ENCODE results near the gene NOS3. TPM values are rescaled to one million over a fixed set of nuclear protein-coding genes. Genes with fewer than 3 reads are reported as not detected.
"Not testable (repeated sequence)": the region's sequence is repeated elsewhere in the genome, so short reads cannot be mapped to it uniquely, and the experiment has no call there.

Gene NOS3
- polyA plus RNA-seq, 1 of the 3 experiments (the other 2 are of a cell fraction): 0.41 TPM

DNA sequence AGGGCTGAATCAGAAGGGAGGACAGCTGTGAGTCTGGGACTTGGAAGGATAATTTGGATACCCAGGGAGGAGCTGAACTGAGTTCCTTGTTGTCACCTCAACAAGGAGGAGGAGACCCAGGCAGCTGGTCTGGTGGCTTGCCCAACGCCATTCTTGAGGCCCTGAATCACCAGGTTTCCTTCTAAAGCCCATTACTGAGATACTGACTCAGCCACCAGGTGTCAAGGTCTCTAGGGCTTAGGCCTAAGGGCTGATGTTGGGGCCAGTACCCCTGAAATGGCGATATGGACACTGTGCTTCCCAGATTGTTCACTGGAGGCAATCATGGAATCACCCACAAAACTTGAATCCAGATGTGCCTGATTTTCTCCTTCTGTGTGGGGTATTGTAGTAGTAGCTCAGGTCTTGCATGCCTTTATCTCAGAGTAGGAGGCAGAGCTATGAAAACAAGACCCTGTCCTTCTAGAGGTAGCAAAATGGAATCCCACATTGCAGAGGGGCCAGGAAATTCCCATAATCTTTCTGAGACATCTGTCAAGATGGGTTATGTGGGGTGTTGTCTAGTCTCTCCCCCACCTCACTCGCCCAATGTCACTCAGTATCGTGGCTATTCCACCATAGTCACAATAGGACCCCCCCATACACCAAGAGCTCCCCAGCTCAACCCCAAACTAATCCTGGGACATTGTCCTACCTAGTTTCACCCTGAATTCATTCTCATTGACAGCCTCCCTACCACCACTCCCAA, 35.3 kb downstream of the NOS3 start:
- Histone ChIP-seq H3F3A (replicated peaks; ENCODE audit: insufficient read depth) (peaks cover 5% of the 10 kb centered on the region), H3K27me3 (ENCODE audit: insufficient read depth) (peaks cover 5% of the 10 kb centered on the region; the same call in 1 of the 2 replicates), H3K4me3 (ENCODE audit: low read depth in 2 of 2, low read length in 1 of 2) (no peak overlapping the region), H3K4me2 (no peak overlapping the region), H3K4me1 (ENCODE audit: control insufficient read depth in 1 of 2, insufficient read depth in 2 of 2, low read depth in 1 of 2, low read length in 1 of 2) (peaks cover 7 to 10% of the 10 kb centered on the region in 2 experiments; a peak in 2 of 4 replicates), H3K9ac (no peak overlapping the region), H3K79me2 (ENCODE audit: insufficient read depth) (peaks cover 26% of the 10 kb centered on the region), H3K27ac (ENCODE audit: low read depth in 2 of 2, low read length in 1 of 2) (no peak overlapping the region), H3K9me2 (no peaks in the 10 kb centered on the region), H3K36me3 (replicated peaks in 1 of 2; ENCODE audit: control insufficient read depth in 1 of 2, insufficient read depth in 2 of 2, low read length in 1 of 2) (peaks cover 0 to under 1% of the 10 kb centered on the region in 2 experiments), H4K20me1 (ENCODE audit: insufficient read depth) (no peaks in the 10 kb centered on the region), H2AFZ (ENCODE audit: low read depth) (no peak overlapping the region), H3K9me3 (no peaks in the 10 kb centered on the region)
- TF ChIP-seq GABPA (IDR thresholded peaks at IDR 0.05; ENCODE audit: low read depth) (no peak), GATA2 (CRISPR knock-in tag; IDR thresholded peaks at IDR 0.05) (no peak)
- 66% methylated on average over 4 of the region's 4 CpGs for WGBS (ENCODE audit: low lambda C conversion rate)
- DNase-seq: no peak
- ChIA-PET CTCF (interaction anchor here (0.7 to 6.4 kb wide), 6 partner anchors 8 to 86 kb away, joined by 3 to 73 read pairs (median 4); no protein-coding TSS in a partner anchor), POLR2A (no interaction called here)

DNA sequence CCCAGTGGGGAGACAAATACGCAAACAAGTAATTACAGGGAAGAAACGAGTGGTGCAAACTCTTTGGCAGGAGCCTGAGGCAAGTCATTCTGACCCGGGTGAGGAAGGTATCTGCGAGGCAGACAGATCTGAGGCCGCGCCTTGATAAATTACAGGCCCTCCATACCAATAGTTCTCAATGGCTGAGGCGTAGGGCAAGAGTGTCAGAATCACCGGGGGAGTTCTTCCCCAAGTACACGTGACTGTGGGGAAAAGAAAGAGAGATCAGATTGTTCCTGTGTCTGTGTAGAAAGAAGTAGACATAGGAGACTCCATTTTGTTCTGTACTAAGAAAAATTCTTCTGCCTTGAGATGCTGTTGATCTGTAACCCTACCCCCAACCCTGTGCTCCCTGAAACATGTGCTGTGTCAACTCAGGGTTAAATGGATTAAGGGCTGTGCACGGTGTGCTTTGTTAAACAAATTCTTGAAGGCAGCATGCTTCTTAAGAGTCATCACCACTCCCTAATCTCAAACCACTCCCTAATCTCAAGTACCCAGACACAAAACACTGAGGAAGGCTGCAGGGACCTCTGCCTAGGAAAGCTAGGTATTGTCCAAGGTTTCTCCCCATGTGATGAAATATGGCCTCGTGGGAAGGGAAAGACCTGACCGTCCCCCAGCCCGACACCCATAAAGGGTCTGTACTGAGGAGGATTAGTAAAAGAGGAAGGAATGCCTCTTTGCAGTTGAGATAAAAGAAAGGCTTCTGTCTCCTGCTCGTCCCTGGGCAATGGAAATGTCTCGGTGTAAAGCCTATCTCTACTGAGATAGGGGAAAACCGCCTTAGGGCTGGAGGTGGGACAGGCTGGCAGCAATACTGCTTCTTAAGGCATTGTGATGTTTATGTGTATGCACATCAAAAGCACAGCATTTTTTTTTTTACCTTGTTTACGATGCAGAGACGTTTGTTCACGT, 36.2 kb downstream of the NOS3 start:
- not testable (repeated sequence) for H3K36me3 ChIP-seq (replicated peaks in 1 of 2; ENCODE audit: control insufficient read depth in 1 of 2, insufficient read depth in 2 of 2, low read length in 1 of 2); H3K4me1 ChIP-seq (ENCODE audit: control insufficient read depth in 1 of 2, insufficient read depth in 2 of 2, low read depth in 1 of 2, low read length in 1 of 2); H3K9me2 ChIP-seq; DNase-seq; H3K9me3 ChIP-seq; H3K9ac ChIP-seq; H3F3A ChIP-seq (replicated peaks; ENCODE audit: insufficient read depth); H3K27me3 ChIP-seq (ENCODE audit: insufficient read depth); H4K20me1 ChIP-seq (ENCODE audit: insufficient read depth); H3K27ac ChIP-seq (ENCODE audit: low read depth in 2 of 2, low read length in 1 of 2)
- ChIA-PET CTCF (interaction anchor here (0.8 to 6.4 kb wide), 8 partner anchors 9 to 85 kb away, joined by 3 to 73 read pairs (median 12); partner anchors contain the start of gene AGAP3), POLR2A (interaction anchor here (1.1 to 1.9 kb wide), 7 partner anchors 8 to 206 kb away, joined by 4 to 15 read pairs (median 7); partner anchors contain the start of genes ABCF2 and CHPF2)
- 73% methylated on average over 19 of the region's 19 CpGs for WGBS (ENCODE audit: low lambda C conversion rate)
- peak overlapping the region; percentile 98; the same call in 1 of the 2 replicates for H2AFZ ChIP-seq (ENCODE audit: low read depth)
- peak overlapping the region; percentile 84 to 85; a peak in 3 of 4 replicates for H3K4me3 ChIP-seq (ENCODE audit: low read depth in 2 of 2, low read length in 1 of 2)
- H3K4me2 ChIP-seq: peak overlapping the region; percentile 89; the same call in 1 of the 2 replicates
- peaks cover 35% of the 10 kb centered on the region for H3K79me2 ChIP-seq (ENCODE audit: insufficient read depth)

DNA sequence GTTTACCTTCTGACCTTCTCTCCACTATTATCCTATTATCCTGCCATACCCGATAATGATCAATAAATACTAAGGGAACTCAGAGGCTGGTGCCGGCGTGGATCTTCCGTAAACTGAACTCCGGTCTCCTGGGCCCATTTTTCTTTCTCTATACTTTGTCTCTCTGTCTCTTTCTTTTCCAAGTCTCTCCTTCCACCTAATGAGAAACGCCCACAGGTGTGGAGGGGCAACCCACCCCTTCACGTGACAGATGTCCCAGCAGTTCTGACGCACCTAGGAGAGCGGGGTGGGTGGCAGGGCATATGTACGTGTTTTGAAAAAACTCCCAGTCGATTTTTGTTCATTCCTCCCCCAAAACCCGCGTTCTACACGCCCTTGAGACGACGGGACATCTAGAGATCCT, 36.9 kb downstream of the NOS3 start:
- H3K27me3 ChIP-seq (ENCODE audit: insufficient read depth); H4K20me1 ChIP-seq (ENCODE audit: insufficient read depth); H3K9me3 ChIP-seq; H3K4me1 ChIP-seq (ENCODE audit: control insufficient read depth in 1 of 2, insufficient read depth in 2 of 2, low read depth in 1 of 2, low read length in 1 of 2); DNase-seq; H3K9me2 ChIP-seq; H3F3A ChIP-seq (replicated peaks; ENCODE audit: insufficient read depth): not testable (repeated sequence)
- Histone ChIP-seq H3K9ac (peak overlapping the region; percentile 49), H3K27ac (ENCODE audit: low read depth in 2 of 2, low read length in 1 of 2) (peak overlapping the region; percentile 51 to 60; a peak in 3 of 4 replicates), H3K4me2 (peak overlapping the region; percentile 89), H3K79me2 (ENCODE audit: insufficient read depth) (peaks cover 42% of the 10 kb centered on the region), H2AFZ (ENCODE audit: low read depth) (peak overlapping the region; percentile 98), H3K4me3 (ENCODE audit: low read depth in 2 of 2, low read length in 1 of 2) (peak overlapping the region; percentile 84 to 85), H3K36me3 (replicated peaks in 1 of 2; ENCODE audit: control insufficient read depth in 1 of 2, insufficient read depth in 2 of 2, low read length in 1 of 2) (peaks cover 0 to 10% of the 10 kb centered on the region in 2 experiments)
- ChIA-PET CTCF (interaction anchor here (0.8 to 6.4 kb wide), 19 partner anchors 9 to 249 kb away, joined by 3 to 73 read pairs (median 4); partner anchors contain the start of genes AGAP3, CDK5 and SLC4A2), POLR2A (interaction anchor here (0.9 to 2.3 kb wide), 17 partner anchors 9 to 240 kb away, joined by 3 to 15 read pairs (median 5); partner anchors contain the start of genes ABCF2, CHPF2 and FASTK)
- WGBS (ENCODE audit: low lambda C conversion rate): 12% methylated on average over 16 of the region's 16 CpGs
